ENCODE measurements around the gene RNF181.
"Not testable (repeated sequence)": the region's sequence is repeated elsewhere in the genome, so short reads cannot be mapped to it uniquely, and the experiment has no call there.

The RNF181 gene

GRCh38 chr2:85577386-85578242, 17.9 kb upstream of the RNF181 start, which contains the start of gene VAMP8:
Gene VAMP8, plus strand, starts transcription at chr2:85577586. Its CDS starts 61 bp downstream, at chr2:85577647.
- no peak for DNase-seq

GRCh38 chr2:85578243-85579180, 17.0 kb upstream of the RNF181 start:
- no peak for DNase-seq

- no peak for DNase-seq
These were observed 16.1 kb upstream of the RNF181 start for GRCh38 chr2:85579266-85579935.

GRCh38 chr2:85580206-85580605, 15.3 kb upstream of the RNF181 start:
- DNase-seq: no peak

- DNase-seq: no peak
These were observed 13.1 kb upstream of the RNF181 start for GRCh38 chr2:85582492-85582891.

GRCh38 chr2:85583667-85584353, 11.7 kb upstream of the RNF181 start:
- no peak for DNase-seq

GRCh38 chr2:85584354-85584856, 11.1 kb upstream of the RNF181 start, which contains the start of gene VAMP5:
Gene VAMP5, plus strand, starts transcription at chr2:85584431. Its CDS starts 60 bp downstream, at chr2:85584491.
- no peak for DNase-seq

GRCh38 chr2:85584857-85585780, 10.4 kb upstream of the RNF181 start:
- DNase-seq: no peak

GRCh38 chr2:85585781-85586105, 9.8 kb upstream of the RNF181 start:
- DNase-seq: no peak

- DNase-seq: no peak
These were observed 7.3 kb upstream of the RNF181 start for GRCh38 chr2:85588236-85588635.

GRCh38 chr2:85588645-85589044, 6.9 kb upstream of the RNF181 start:
- no peak for DNase-seq

- no peak for DNase-seq
These were observed 6.4 kb upstream of the RNF181 start for GRCh38 chr2:85589181-85589580.

GRCh38 chr2:85589982-85590791, 5.4 kb upstream of the RNF181 start:
- no peak for DNase-seq

- no peak for DNase-seq
These were observed 4.6 kb upstream of the RNF181 start for GRCh38 chr2:85590950-85591349.

- DNase-seq: no peak
These were observed 4.0 kb upstream of the RNF181 start for GRCh38 chr2:85591563-85591962.

- DNase-seq: not testable (repeated sequence)
These were observed 3.2 kb upstream of the RNF181 start for GRCh38 chr2:85592299-85592698.

GRCh38 chr2:85593023-85593422, 2.5 kb upstream of the RNF181 start:
- DNase-seq: no peak

GRCh38 chr2:85594715-85595300, 737 bp upstream of the RNF181 start:
- no peak for DNase-seq

GRCh38 chr2:85596026-85596333, 435 bp downstream of the RNF181 start:
- DNase-seq: no peak

Measured in NCI-H2107 (cell line).